ENCODE results near the gene CHSY3.

DNA sequence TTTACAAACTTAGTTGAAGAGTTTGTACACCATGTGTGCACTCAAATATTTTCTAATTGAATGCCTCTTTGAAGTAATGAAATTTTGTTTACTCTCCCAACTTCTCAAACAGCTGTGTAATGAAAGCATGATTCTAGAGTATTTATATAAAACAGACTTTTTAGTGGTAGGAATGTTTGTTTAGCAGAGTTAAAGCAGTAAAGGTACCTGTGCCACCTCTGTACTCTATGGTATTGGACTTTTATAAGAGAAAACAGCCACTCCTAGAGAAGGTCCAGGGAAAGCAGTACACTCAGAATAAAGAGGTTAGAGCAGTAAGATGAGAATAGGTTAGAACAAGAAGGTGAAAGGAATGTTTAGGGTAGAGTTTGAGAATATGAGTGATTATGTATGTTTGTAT lies 163.1 kb downstream of the CHSY3 start:
- TF ChIP-seq, protein P1, sequence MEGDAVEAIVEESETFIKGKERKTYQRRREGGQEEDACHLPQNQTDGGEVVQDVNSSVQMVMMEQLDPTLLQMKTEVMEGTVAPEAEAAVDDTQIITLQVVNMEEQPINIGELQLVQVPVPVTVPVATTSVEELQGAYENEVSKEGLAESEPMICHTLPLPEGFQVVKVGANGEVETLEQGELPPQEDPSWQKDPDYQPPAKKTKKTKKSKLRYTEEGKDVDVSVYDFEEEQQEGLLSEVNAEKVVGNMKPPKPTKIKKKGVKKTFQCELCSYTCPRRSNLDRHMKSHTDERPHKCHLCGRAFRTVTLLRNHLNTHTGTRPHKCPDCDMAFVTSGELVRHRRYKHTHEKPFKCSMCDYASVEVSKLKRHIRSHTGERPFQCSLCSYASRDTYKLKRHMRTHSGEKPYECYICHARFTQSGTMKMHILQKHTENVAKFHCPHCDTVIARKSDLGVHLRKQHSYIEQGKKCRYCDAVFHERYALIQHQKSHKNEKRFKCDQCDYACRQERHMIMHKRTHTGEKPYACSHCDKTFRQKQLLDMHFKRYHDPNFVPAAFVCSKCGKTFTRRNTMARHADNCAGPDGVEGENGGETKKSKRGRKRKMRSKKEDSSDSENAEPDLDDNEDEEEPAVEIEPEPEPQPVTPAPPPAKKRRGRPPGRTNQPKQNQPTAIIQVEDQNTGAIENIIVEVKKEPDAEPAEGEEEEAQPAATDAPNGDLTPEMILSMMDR (conservative IDR thresholded peaks at IDR 0.05 in 1 of 2, IDR thresholded peaks at IDR 0.05 in 1 of 2; ENCODE audit: extremely low read depth in 1 of 2, insufficient read depth in 1 of 2, low read depth in 1 of 2, low read length in 2 of 2) = no peak
- TF ChIP-seq EZH2 (IDR thresholded peaks at IDR 0.05; ENCODE audit: borderline replicate concordance, low read length) = no peak

All from mammary epithelial cell (primary cell).